ENCODE results near the gene MNT.

The MNT gene

DNA sequence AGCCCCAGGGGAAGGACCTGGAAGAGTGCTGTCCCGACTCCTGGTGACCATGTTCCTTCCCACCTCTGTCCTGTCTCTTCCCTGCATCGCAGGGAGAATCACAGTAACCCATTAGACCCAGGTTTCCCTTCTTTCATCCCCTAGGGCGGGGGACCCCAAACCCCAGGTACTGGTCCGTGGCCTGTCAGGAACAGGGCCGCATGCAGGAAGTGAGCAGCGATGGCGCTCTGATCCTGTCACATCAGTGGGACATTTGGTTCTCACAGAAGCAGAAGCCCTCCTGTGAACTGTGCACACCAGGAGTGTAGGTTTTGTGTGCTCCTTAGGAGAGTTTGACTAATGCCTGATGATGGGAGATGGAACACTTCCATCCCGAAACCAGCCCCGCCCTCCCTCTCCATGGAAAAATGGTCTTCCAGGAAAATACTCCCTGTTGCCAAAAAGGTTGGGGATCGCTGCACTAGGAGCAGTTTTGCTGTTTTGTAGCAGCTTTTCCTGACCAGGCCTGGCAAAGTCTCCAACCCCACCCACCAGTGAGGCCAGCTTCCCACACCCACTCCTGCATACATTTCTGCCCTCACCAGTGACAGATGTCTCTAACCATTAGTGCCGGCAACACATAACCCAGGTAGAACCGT is 10.5 kb downstream of the MNT start:
- H3K27ac ChIP-seq: no peak overlapping the region

DNA sequence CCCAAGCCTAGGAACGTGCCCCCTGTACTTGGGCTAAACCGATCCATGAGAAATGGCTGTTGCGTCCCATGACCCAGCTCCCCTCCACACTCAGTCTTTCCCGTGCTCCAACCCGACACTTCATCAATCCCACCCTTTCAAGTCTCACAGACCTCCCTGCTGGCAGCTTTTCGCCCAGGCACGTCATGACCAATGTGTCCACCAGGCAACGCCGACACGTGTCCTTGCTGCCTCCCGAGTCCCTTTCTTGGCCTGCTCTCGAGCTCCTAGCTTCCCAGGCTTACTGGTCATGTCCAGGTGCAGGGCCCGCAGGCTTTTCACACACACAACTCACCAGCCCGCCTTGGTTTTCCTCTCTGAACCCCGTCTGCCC is 12.2 kb downstream of the MNT start:
- TF ChIP-seq FOXP2 (optimal IDR thresholded peaks at IDR 0.05; ENCODE audit: control extremely low read depth, extremely low read length, insufficient read depth) (no peak), EZH2 (IDR thresholded peaks at IDR 0.05) (no peak), POLR2AphosphoS5 (IDR thresholded peaks at IDR 0.05; ENCODE audit: borderline replicate concordance, low read depth, low read length) (no peak)
- H3K36me3 ChIP-seq (ENCODE audit: insufficient read depth, low read length): no peaks in the 10 kb centered on the region
- H3K4me3 ChIP-seq: no peak overlapping the region
- DNase-seq (ENCODE audit: low read depth, low spot score): no peak
- H3K9me3 ChIP-seq (ENCODE audit: low read depth, low read length): no peaks in the 10 kb centered on the region
- H3K27ac ChIP-seq: no peak overlapping the region
- no peak overlapping the region for H3K9ac ChIP-seq (ENCODE audit: insufficient read length)

More for the DNA sequence above, 10.5 kb downstream of the MNT start:
- DNase-seq (ENCODE audit: low read depth, low spot score): no peak
- no peak for TF ChIP-seq FOXP2 (optimal IDR thresholded peaks at IDR 0.05; ENCODE audit: control extremely low read depth, extremely low read length, insufficient read depth)
- TF ChIP-seq EZH2 (IDR thresholded peaks at IDR 0.05): no peak
- TF ChIP-seq POLR2AphosphoS5 (IDR thresholded peaks at IDR 0.05; ENCODE audit: borderline replicate concordance, low read depth, low read length): no peak
- Histone ChIP-seq H3K36me3 (ENCODE audit: insufficient read depth, low read length) (no peaks in the 10 kb centered on the region), H3K9ac (ENCODE audit: insufficient read length) (no peak overlapping the region), H3K4me3 (no peak overlapping the region), H3K9me3 (ENCODE audit: low read depth, low read length) (no peaks in the 10 kb centered on the region)

DNA sequence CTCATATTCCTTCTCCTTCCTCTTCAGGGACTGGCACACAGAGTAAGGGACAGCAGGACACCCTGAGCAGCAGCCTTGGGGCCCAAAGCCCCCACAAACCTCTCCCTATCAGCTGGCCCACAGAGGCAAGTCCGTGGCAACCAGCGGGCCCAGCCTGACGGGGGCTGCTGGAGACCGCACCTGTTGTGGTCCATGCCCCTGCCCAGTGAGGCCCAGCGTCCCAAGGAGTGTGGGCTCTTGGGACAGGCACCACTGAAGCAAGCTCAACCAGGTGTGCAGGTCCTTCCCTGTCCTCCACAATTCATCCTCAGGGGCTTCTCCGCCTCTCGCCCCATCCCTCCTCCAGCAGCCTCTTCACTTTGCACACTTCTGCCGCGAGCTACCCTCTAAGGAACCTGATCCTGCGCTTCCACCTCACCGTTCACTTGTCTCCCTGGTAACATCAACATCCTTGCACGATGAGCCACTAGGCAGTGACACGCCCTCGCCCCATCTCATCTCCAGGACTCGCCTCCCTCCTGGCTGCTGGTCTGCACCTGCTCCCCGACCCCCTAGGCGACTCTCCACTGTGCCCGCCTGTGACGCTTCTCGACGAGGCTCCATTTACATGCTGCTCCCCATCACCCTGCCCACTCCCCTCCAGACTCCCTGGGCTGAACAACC is 12.7 kb downstream of the MNT start:
- H3K4me3 ChIP-seq: no peak overlapping the region
- H3K9me3 ChIP-seq (ENCODE audit: low read depth, low read length): no peaks in the 10 kb centered on the region
- no peaks in the 10 kb centered on the region for H3K36me3 ChIP-seq (ENCODE audit: insufficient read depth, low read length)
- no peak for DNase-seq (ENCODE audit: low read depth, low spot score)
- H3K27ac ChIP-seq: no peak overlapping the region
- TF ChIP-seq POLR2AphosphoS5 (IDR thresholded peaks at IDR 0.05; ENCODE audit: borderline replicate concordance, low read depth, low read length) (no peak), FOXP2 (optimal IDR thresholded peaks at IDR 0.05; ENCODE audit: control extremely low read depth, extremely low read length, insufficient read depth) (no peak), EZH2 (IDR thresholded peaks at IDR 0.05) (no peak)
- no peak overlapping the region for H3K9ac ChIP-seq (ENCODE audit: insufficient read length)

DNA sequence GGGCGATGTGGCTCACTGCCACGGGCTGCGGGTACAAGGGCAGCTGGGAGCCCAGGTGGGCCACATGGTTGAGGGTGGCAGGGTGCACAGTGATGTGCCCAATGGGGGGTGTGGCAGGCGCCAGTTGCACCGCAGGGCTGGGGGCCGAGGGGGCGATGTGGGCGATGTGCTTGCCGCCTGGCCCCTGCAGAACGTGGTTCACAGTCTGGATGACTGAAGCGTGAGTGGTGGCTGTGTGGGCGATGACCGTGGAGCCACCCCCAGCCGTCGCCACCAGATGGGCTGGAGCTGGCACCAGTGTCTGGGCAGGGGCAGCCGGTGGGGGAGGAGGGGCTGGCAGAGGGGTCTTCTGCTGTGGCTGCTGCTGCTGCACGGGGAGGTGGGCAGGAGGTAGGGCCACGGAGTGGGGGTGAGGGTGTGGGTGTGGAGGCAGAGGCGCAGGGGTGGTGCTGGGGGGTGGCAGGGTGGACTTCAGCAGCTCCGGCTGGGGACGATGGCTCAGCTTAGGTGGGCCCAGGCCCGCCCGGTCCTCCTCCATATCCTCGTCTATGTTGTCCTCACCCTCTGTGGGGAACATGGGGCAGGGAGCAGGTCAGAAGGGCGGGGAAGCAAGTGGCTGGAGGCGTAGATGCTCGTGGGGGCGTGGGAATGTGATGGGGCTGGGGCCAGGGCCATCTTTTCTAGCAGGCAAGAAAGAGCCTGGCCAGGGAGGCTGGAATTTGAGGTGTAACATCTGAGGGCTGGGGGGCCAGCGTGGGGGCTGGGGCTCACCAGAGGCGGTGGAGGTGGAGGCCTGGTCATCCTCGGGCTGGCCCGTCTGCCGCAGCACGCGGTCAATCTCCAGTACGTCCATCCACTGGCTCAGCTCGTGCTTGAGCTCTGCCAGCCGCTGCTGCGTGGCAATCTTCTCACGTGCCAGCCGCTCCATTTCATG is 13.5 kb downstream of the MNT start:
- Histone ChIP-seq H3K36me3 (ENCODE audit: insufficient read depth, low read length) (no peaks in the 10 kb centered on the region), H3K9me3 (ENCODE audit: low read depth, low read length) (no peaks in the 10 kb centered on the region)

DNA sequence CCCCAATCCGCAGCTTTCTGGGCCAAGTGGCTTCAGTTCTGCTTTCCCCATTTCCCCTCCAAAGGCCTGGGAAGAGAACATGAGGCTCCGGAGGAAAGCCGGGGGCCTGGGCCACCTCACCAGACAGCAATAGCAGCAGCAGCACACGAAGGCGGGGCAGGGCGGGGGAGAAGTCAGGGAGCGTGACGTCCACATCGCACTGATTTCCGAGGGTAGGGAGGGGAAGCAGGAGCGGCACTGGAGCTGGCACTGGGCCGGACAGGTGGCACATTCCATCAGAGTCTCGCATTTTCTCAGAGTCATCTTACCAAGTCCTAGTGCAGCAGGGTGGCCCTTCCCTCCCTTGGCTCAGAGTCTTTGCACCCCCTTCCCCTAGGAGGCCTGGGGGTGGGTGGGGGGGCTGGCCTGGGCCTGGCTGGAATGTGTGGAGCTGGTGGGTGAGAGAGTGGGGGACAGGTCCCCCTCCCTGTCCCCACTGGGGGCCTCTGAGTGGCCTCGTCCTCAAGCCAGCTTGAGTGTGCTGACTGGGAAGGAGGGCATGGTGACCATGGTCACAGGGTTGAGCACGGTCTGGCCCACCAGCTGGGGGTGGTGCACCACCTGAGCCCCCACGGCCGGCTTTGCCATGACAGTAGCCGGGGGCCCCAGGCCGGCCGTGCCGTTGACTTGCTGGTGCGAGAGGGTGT is 14.3 kb downstream of the MNT start:
- DNase-seq (ENCODE audit: low read depth, low spot score): no peak
- Histone ChIP-seq H3K4me3 (no peak overlapping the region), H3K36me3 (ENCODE audit: insufficient read depth, low read length) (no peaks in the 10 kb centered on the region), H3K9me3 (ENCODE audit: low read depth, low read length) (no peaks in the 10 kb centered on the region), H3K27ac (no peak overlapping the region), H3K9ac (ENCODE audit: insufficient read length) (no peak overlapping the region)
- TF ChIP-seq FOXP2 (optimal IDR thresholded peaks at IDR 0.05; ENCODE audit: control extremely low read depth, extremely low read length, insufficient read depth) (no peak), POLR2AphosphoS5 (IDR thresholded peaks at IDR 0.05; ENCODE audit: borderline replicate concordance, low read depth, low read length) (no peak), EZH2 (IDR thresholded peaks at IDR 0.05) (no peak)

More for the DNA sequence above, 13.5 kb downstream of the MNT start:
- TF ChIP-seq POLR2AphosphoS5 (IDR thresholded peaks at IDR 0.05; ENCODE audit: borderline replicate concordance, low read depth, low read length) (no peak), FOXP2 (optimal IDR thresholded peaks at IDR 0.05; ENCODE audit: control extremely low read depth, extremely low read length, insufficient read depth) (no peak), EZH2 (IDR thresholded peaks at IDR 0.05) (no peak)
- DNase-seq (ENCODE audit: low read depth, low spot score): no peak
- Histone ChIP-seq H3K9ac (ENCODE audit: insufficient read length) (no peak overlapping the region), H3K27ac (no peak overlapping the region), H3K4me3 (no peak overlapping the region)

DNA sequence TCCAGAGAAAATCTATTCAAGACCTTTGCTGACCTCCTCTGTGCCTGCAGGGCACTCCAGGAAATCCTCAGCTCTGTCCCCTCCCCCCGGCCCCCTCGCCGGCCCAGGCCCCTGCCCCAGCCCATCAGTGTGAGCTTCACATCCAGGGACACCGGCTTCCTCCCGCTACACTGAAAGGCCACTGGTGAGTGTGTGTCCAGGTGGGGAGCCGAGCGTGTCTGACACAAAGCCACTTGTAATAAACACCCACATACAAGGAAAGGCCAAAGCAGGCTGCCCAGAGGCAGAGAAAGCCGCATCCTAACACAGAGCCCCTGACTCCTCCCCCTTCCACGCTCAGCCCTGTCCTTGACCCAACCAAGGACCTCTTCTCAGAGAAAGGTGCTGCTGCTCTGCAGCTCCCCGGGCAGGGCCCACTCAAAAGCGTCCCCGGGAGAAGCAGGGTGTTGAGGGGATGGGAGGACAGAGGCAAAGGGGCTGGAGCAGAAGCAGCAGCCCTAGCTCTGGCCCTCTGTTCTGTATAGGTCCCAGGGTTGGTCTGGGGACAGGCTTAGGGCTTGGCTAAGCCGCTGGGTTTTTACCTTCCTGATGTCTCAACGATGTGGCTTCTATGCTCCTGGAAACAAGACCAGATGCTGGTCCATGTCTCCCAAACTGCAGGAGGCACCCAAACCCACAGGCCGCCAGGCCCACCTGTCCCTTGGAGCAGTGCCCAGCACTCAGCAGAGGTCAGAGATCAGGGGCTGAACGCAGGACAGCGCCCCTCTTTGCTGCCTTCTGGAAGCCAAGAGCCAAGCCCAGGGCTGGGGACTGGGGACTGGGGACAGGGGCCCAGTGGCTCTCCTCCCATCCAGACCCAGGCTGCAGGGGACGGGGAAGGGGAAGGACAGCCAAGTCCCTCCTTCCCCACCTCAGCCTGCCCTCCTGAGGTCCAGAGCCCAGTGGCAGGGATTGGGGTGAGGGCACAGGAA is 15.3 kb downstream of the MNT start:
- Histone ChIP-seq H3K4me3 (no peak overlapping the region), H3K36me3 (ENCODE audit: insufficient read depth, low read length) (no peaks in the 10 kb centered on the region), H3K9ac (ENCODE audit: insufficient read length) (no peak overlapping the region), H3K27ac (no peak overlapping the region), H3K9me3 (ENCODE audit: low read depth, low read length) (no peaks in the 10 kb centered on the region)
- no peak for TF ChIP-seq EZH2 (IDR thresholded peaks at IDR 0.05)
- no peak for TF ChIP-seq FOXP2 (optimal IDR thresholded peaks at IDR 0.05; ENCODE audit: control extremely low read depth, extremely low read length, insufficient read depth)
- TF ChIP-seq POLR2AphosphoS5 (IDR thresholded peaks at IDR 0.05; ENCODE audit: borderline replicate concordance, low read depth, low read length): no peak
- no peak for DNase-seq (ENCODE audit: low read depth, low spot score)

DNA sequence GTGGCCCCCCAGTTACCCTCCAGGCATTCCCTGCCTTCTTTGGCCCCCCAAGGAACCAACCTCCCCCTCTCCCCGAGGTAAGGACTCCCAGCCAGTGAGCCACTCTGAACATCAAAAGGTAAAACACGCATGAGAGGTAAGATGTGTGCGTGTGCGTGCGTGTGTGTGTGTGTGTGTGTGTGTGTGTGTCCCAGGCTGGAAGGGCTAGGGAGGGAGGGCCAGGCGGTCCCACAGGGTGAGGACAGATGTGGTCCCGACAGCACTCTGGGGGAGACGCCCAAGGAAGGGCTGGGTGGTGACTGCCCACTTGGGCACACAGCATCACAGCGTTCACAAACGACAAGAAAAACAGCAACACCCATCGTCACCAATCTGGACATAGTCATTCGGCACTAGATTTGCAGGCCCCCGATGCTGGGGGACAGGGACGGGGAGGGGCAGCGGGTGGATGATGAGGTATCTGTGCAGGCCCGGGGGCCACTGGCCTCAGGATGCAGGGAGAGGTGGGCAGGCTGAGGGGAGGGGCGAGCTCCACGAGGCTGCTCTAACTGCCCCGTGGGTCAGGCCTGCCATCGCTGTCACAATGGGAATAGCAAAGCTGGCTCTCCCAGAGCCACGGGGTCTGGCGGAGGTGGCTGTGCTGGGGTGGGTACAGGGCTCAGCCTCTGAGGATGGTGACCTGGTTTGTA is 16.3 kb downstream of the MNT start:
- no peak overlapping the region for H3K27ac ChIP-seq
- no peaks in the 10 kb centered on the region for H3K36me3 ChIP-seq (ENCODE audit: insufficient read depth, low read length)

More for the DNA sequence above, 16.3 kb downstream of the MNT start:
- H3K9me3 ChIP-seq (ENCODE audit: low read depth, low read length): no peaks in the 10 kb centered on the region
- TF ChIP-seq EZH2 (IDR thresholded peaks at IDR 0.05) (no peak), FOXP2 (optimal IDR thresholded peaks at IDR 0.05; ENCODE audit: control extremely low read depth, extremely low read length, insufficient read depth) (no peak)
- H3K9ac ChIP-seq (ENCODE audit: insufficient read length): no peak overlapping the region
- no peak for DNase-seq (ENCODE audit: low read depth, low spot score)
- no peak overlapping the region for H3K4me3 ChIP-seq

Data from SK-N-MC (cell line).